Keratinocyte (primary cell): ENCODE data around the gene ARMC3. TPM values are rescaled to one million over a fixed set of nuclear protein-coding genes. Genes with fewer than 3 reads are reported as not detected.

Experiments
- DNase-seq: peaks from one replicate; pipeline ENCODE4 v3.0.0-alpha.2; 2011; ENCODE audit warnings: low read depth, missing footprints, low spot score
- FAIRE-seq: peaks from 2 replicates; lab custom pipeline; 2011; peaks lifted over from hg19 to GRCh38; lab: Jason Lieb, UNC
- H2AFZ ChIP-seq: 2 replicates; pipeline ENCODE4 v1.6.0; 2012; ENCODE audit warnings: low read length, control low read depth, inconsistent platforms; ENCODE audit not compliant: control insufficient read depth
- H3K27ac ChIP-seq: 2 replicates; pipeline ENCODE4 v1.5.1; 2011; ENCODE audit warnings: low read length; ENCODE audit not compliant: control insufficient read depth, insufficient read depth
- H3K27me3 ChIP-seq: 3 replicates; pipeline ENCODE4 v1.6.0; 2011; ENCODE audit warnings: low read length; ENCODE audit not compliant: control insufficient read depth, insufficient read depth; ENCODE audit errors: extremely low read depth
- H3K36me3 ChIP-seq, 2 experiments: 2 replicates in 1 of 2; 3 replicates in 1 of 2; pipeline ENCODE4 v1.5.1; 2011; ENCODE audit warnings: low read length in 2 of 2, mild to moderate bottlenecking in 1 of 2; ENCODE audit not compliant: control insufficient read depth in 2 of 2, insufficient read depth in 2 of 2; ENCODE audit errors: extremely low read depth in 1 of 2
- H3K4me1 ChIP-seq: 3 replicates; pipeline ENCODE4 v1.5.1; 2011; ENCODE audit warnings: low read length; ENCODE audit not compliant: control insufficient read depth, insufficient read depth; ENCODE audit errors: extremely low read depth
- H3K4me2 ChIP-seq: 3 replicates; pipeline ENCODE4 v1.6.0; 2011; ENCODE audit warnings: low read depth, low read length; ENCODE audit not compliant: control insufficient read depth, insufficient read depth; ENCODE audit errors: extremely low read depth
- H3K4me3 ChIP-seq, 3 experiments: fragments of 200-600 bp in 1 of 3; sonication (generic) in 1 of 3; 2 replicates in 2 of 3; 3 replicates in 1 of 3; pipeline ENCODE4 v1.5.1; 2011 to 2016; ENCODE audit warnings: low read length in 3 of 3, mild to moderate bottlenecking in 3 of 3, control low read depth in 2 of 3, inconsistent platforms in 1 of 3, low read depth in 1 of 3, mixed read lengths in 1 of 3, mixed run types in 1 of 3, moderate library complexity in 1 of 3; ENCODE audit not compliant: control insufficient read depth in 2 of 3, insufficient read depth in 2 of 3; ENCODE audit errors: extremely low read depth in 1 of 3
- H3K79me2 ChIP-seq: 2 replicates; pipeline ENCODE4 v1.6.0; 2012; ENCODE audit warnings: low read length; ENCODE audit not compliant: control insufficient read depth, insufficient read depth
- H3K9ac ChIP-seq: 3 replicates; pipeline ENCODE4 v1.6.0; 2011; ENCODE audit warnings: low read length; ENCODE audit not compliant: control insufficient read depth, insufficient read depth; ENCODE audit errors: extremely low read depth
- H3K9me1 ChIP-seq: 3 replicates; pipeline ENCODE4 v1.6.0; 2011; ENCODE audit warnings: low read length; ENCODE audit not compliant: control insufficient read depth, insufficient read depth; ENCODE audit errors: extremely low read depth
- H3K9me3 ChIP-seq: 2 replicates; pipeline ENCODE4 v1.5.1; 2012; ENCODE audit warnings: low read depth, low read length; ENCODE audit not compliant: control insufficient read depth
- H4K20me1 ChIP-seq: 3 replicates; pipeline ENCODE4 v1.6.0; 2011; ENCODE audit warnings: low read length; ENCODE audit not compliant: control insufficient read depth, insufficient read depth; ENCODE audit errors: extremely low read depth
- CTCF ChIP-seq, 3 experiments: IDR thresholded peaks in 1 of 3; conservative IDR thresholded peaks in 1 of 3; optimal IDR thresholded peaks in 1 of 3; 2 replicates in 2 of 3; 3 replicates in 1 of 3; pipeline versions ENCODE3 to v1.5.1; 2011; ENCODE audit warnings: low read length in 3 of 3, mild to moderate bottlenecking in 3 of 3, moderate library complexity in 2 of 3, control low read depth in 1 of 3, inconsistent platforms in 1 of 3; ENCODE audit not compliant: insufficient read depth in 2 of 3; ENCODE audit errors: extremely low read depth in 1 of 3
- EZH2 ChIP-seq: IDR thresholded peaks from one replicate; pipeline ENCODE4 v1.6.1; 2012; ENCODE audit warnings: inconsistent platforms, mild to moderate bottlenecking, low read length, moderate library complexity
- dilution Hi-C: fragments of 300-500 bp; cut with MboI; formaldehyde crosslinking; loops from one replicate; pipeline ENCODE4 v1.7.0; 2020; ENCODE audit warnings: low sequenced_read_pairs; ENCODE audit not compliant: extremely low pct_ligation_motif_present
- polyA plus RNA-seq, 5 experiments: library from polyadenylated mRNA; depleted of rRNA in 3 of 5; stranded (reverse) in 3 of 5; stranded (forward) in 1 of 5; unstranded in 1 of 5; fragments of >200 nt; gene quantifications; 1 replicate in 1 of 5; 2 replicates in 3 of 5; 3 replicates in 1 of 5; pipeline versions ENCODE4 v1.2.1 to v1.2.3, GENCODE V29; 2011 to 2012; ENCODE audit warnings: missing spikeins in 2 of 5, low read depth in 1 of 5, low replicate concordance in 1 of 5

Gene ARMC3
- polyA plus RNA-seq, 1 donor (not counting 4 experiments of a cell fraction or from before 2014, with no cell fraction given), result not detected

- H3K9me3 ChIP-seq, result no peaks in the 10 kb centered on the region
- no peak overlapping the region for H2AFZ ChIP-seq
- no peaks in the 10 kb centered on the region for H3K9me1 ChIP-seq
- no peaks in the 10 kb centered on the region for H3K36me3 ChIP-seq
- FAIRE-seq (no peak), DNase-seq (no peak)
- no peak for TF ChIP-seq EZH2
- TF ChIP-seq CTCF (optimal IDR thresholded peaks at IDR 0.05 in 1 of 3, IDR thresholded peaks at IDR 0.05 in 1 of 3, conservative IDR thresholded peaks at IDR 0.05 in 1 of 3; ENCODE audit: extremely low read depth in 1 of 3, insufficient read depth in 2 of 3, low read length in 3 of 3), result no peak
- no peak overlapping the region for H3K4me2 ChIP-seq
- peaks cover 2% of the 10 kb centered on the region for H3K4me1 ChIP-seq
- H3K27me3 ChIP-seq, result no peaks in the 10 kb centered on the region
- dilution Hi-C loops, result no loop called here
- H4K20me1 ChIP-seq, result no peaks in the 10 kb centered on the region
- no peaks in the 10 kb centered on the region for H3K79me2 ChIP-seq
- no peak overlapping the region for H3K9ac ChIP-seq
- no peak overlapping the region for H3K27ac ChIP-seq
- H3K4me3 ChIP-seq, result no peak overlapping the region
These were observed 32.6 kb upstream of the ARMC3 start for GRCh38 chr10:22895252-22895651.

DNA sequence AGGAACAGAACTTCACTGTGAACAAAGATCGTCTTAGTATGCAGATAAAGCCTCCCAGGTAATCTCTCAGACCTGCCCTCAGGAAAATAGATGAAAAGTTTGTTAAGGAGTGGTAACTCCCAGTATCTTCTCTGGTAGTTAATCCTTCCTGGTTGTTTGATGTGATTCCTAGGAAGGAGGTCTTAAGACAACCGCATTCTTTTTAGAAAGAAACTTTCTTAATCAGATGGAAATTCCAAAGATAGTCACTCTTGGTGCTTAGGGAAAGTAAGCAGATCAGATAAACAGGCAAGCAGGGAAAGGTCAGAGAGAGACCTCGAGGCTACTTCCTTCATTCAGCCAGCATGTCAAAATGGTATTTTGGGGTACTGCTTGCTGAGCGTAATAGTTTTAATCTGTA is 30.5 kb upstream of the ARMC3 start:
- Histone ChIP-seq H3K36me3 (no peaks in the 10 kb centered on the region), H3K9me3 (no peaks in the 10 kb centered on the region), H3K79me2 (no peaks in the 10 kb centered on the region), H3K9me1 (no peaks in the 10 kb centered on the region), H3K4me1 (peaks cover 2% of the 10 kb centered on the region), H3K4me3 (no peak overlapping the region), H4K20me1 (no peaks in the 10 kb centered on the region), H3K27ac (no peak overlapping the region), H3K9ac (no peak overlapping the region), H2AFZ (no peak overlapping the region), H3K27me3 (no peaks in the 10 kb centered on the region), H3K4me2 (no peak overlapping the region)
- dilution Hi-C loops, result no loop called here
- DNase-seq, result no peak
- no peak for FAIRE-seq
- TF ChIP-seq EZH2, result no peak
- TF ChIP-seq CTCF (optimal IDR thresholded peaks at IDR 0.05 in 1 of 3, IDR thresholded peaks at IDR 0.05 in 1 of 3, conservative IDR thresholded peaks at IDR 0.05 in 1 of 3; ENCODE audit: extremely low read depth in 1 of 3, insufficient read depth in 2 of 3, low read length in 3 of 3), result no peak
